22Rv1 (cell line): ENCODE data around the gene EIF1AX.

ENCODE experiments used
- CTCF ChIP-seq: fragments of 450-650 bp; IDR thresholded peaks from 2 replicates; pipeline ENCODE4 v1.5.1; 2017; ENCODE audit warnings: mild to moderate bottlenecking
- ZFX ChIP-seq: fragments of 450-650 bp; IDR thresholded peaks from 2 replicates; pipeline ENCODE4 v1.6.1; 2017; ENCODE audit warnings: antibody characterized with exemption, borderline replicate concordance

GRCh38 chrX:20177093-20177492 lies 35.5 kb upstream of the EIF1AX start:
- TF ChIP-seq CTCF: no peak
- TF ChIP-seq ZFX: no peak
